Brain microvascular endothelial cell (primary cell): ENCODE data around the gene SDHAF4.

ENCODE experiments used
- DNase-seq: peaks from one replicate; pipeline ENCODE4 v3.0.0-alpha.2; 2020
- H3K27ac ChIP-seq: fragments of 250-450 bp; sonication (Bioruptor Pico); 2 replicates; pipeline ENCODE4 v1.5.1; 2020; ENCODE audit warnings: mild to moderate bottlenecking, moderate library complexity
- H3K27me3 ChIP-seq: fragments of 250-450 bp; sonication (Bioruptor Pico); replicated peaks from 2 replicates; pipeline ENCODE4 v1.5.1; 2020; ENCODE audit warnings: mild to moderate bottlenecking
- H3K36me3 ChIP-seq: fragments of 250-450 bp; sonication (Bioruptor Pico); replicated peaks from 2 replicates; pipeline ENCODE4 v1.5.1; 2020; ENCODE audit warnings: mild to moderate bottlenecking
- H3K4me3 ChIP-seq: 2 replicates; pipeline ENCODE4 v1.5.1; 2011; ENCODE audit warnings: low read depth, mild to moderate bottlenecking, control low read depth, low read length, moderate library complexity
- CTCF ChIP-seq: IDR thresholded peaks from 2 replicates; pipeline ENCODE4 v1.5.1; 2011; ENCODE audit warnings: low read depth, mild to moderate bottlenecking, moderate library complexity, low read length, control low read depth, inconsistent platforms; ENCODE audit errors: missing control alignments
- in situ Hi-C: cut with HindIII; loops from 2 replicates; pipeline ENCODE4 v1.10.0; 2017; ENCODE audit warnings: low sequenced_read_pairs, low pct_ligation_motif_present

SDHAF4 gene

GRCh38 chr6:70566751-70567382 lies at the start of gene SDHAF4:
SDHAF4 (plus strand) TSS chr6:70566930; CDS start chr6:70566941, 11 bp downstream.
- no peaks in the 10 kb centered on the region for H3K36me3 ChIP-seq
- no peak for TF ChIP-seq CTCF
- in situ Hi-C loops, result no loop called here

GRCh38 chr6:70518723-70519122 lies 48.0 kb upstream of the SDHAF4 start:
- H3K27ac ChIP-seq, result no peak overlapping the region
- no peaks in the 10 kb centered on the region for H3K36me3 ChIP-seq
- no peak for TF ChIP-seq CTCF
- H3K4me3 ChIP-seq, result no peak overlapping the region
- no peak for DNase-seq
- in situ Hi-C loops, result no loop called here
- no peaks in the 10 kb centered on the region for H3K27me3 ChIP-seq

More at GRCh38 chr6:70566751-70567382, at the start of gene SDHAF4:
- DNase-seq, result peak; percentile 82
- Histone ChIP-seq H3K27me3 (no peaks in the 10 kb centered on the region), H3K4me3 (peak within 1 kb of the TSS; percentile 95), H3K27ac (peak within 1 kb of the TSS; percentile 75)

GRCh38 chr6:70520575-70520974 lies 46.2 kb upstream of the SDHAF4 start:
- Histone ChIP-seq H3K4me3 (no peak overlapping the region), H3K36me3 (no peaks in the 10 kb centered on the region), H3K27ac (no peak overlapping the region), H3K27me3 (no peaks in the 10 kb centered on the region)
- in situ Hi-C loops, result no loop called here
- no peak for DNase-seq
- TF ChIP-seq CTCF, result peak; percentile 35

- no peaks in the 10 kb centered on the region for H3K27me3 ChIP-seq
- no peak for DNase-seq
- in situ Hi-C loops, result no loop called here
- H3K36me3 ChIP-seq, result no peaks in the 10 kb centered on the region
- TF ChIP-seq CTCF, result no peak
- H3K27ac ChIP-seq, result no peak overlapping the region
- H3K4me3 ChIP-seq, result no peak overlapping the region
These were observed 41.9 kb upstream of the SDHAF4 start for GRCh38 chr6:70524721-70525286.

GRCh38 chr6:70527071-70527737 lies 39.5 kb upstream of the SDHAF4 start:
- TF ChIP-seq CTCF, result no peak
- in situ Hi-C loops, result no loop called here
- H3K27ac ChIP-seq, result no peak overlapping the region
- H3K36me3 ChIP-seq, result no peaks in the 10 kb centered on the region
- DNase-seq, result no peak
- H3K27me3 ChIP-seq, result no peaks in the 10 kb centered on the region
- H3K4me3 ChIP-seq, result no peak overlapping the region
